Skeletal muscle satellite cell (primary cell): Measurements from ENCODE around the gene DSCAM.

Experiments
- H3K27me3 ChIP-seq: 2 replicates; pipeline ENCODE4 v1.7.0; 2013; ENCODE audit warnings: low read length; ENCODE audit not compliant: control insufficient read depth, insufficient read depth
- H3K36me3 ChIP-seq: 2 replicates; pipeline ENCODE4 v1.7.0; 2013; ENCODE audit warnings: mild to moderate bottlenecking, control low read depth, low read length; ENCODE audit not compliant: insufficient read depth
- H3K4me1 ChIP-seq: 2 replicates; pipeline ENCODE4 v1.7.0; 2013; ENCODE audit warnings: low read length; ENCODE audit not compliant: control insufficient read depth, insufficient read depth
- H3K4me2 ChIP-seq: 2 replicates; pipeline ENCODE4 v1.7.0; 2013; ENCODE audit warnings: mild to moderate bottlenecking, low read length
- H3K4me3 ChIP-seq: 2 replicates; pipeline ENCODE4 v1.7.0; 2013; ENCODE audit warnings: low read length
- H3K9ac ChIP-seq: 2 replicates; pipeline ENCODE4 v1.7.0; 2013; ENCODE audit warnings: mild to moderate bottlenecking, low read depth, low read length, moderate library complexity
- H3K9me3 ChIP-seq: replicated peaks from 2 replicates; pipeline ENCODE4 v1.7.0; 2013; ENCODE audit warnings: mild to moderate bottlenecking, control low read depth, low read length

Gene DSCAM

DNA sequence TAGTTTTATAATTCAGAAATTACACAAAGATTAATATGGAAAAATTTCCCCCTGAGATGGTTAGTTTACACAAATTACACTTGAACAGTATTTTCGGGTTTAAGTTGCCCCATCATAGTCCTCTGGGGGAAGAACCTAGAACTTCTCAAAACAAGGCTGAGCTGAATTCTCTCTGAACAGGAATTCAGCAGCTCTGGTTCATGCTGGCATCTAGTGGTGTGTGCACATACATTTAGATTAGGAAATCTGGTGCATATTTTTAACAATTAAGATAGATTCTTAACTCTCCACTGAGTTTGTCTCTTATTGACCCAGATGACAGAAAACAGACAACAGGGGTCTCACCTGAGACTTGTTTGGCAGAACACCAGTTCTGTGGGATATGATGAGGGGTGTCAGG is 410.7 kb downstream of the DSCAM start:
- H3K9ac ChIP-seq = no peak overlapping the region
- peaks cover 6% of the 10 kb centered on the region for H3K9me3 ChIP-seq
- no peak overlapping the region for H3K4me3 ChIP-seq
- no peaks in the 10 kb centered on the region for H3K27me3 ChIP-seq
- no peak overlapping the region for H3K4me2 ChIP-seq
- H3K36me3 ChIP-seq = no peaks in the 10 kb centered on the region
- H3K4me1 ChIP-seq = no peaks in the 10 kb centered on the region

DNA sequence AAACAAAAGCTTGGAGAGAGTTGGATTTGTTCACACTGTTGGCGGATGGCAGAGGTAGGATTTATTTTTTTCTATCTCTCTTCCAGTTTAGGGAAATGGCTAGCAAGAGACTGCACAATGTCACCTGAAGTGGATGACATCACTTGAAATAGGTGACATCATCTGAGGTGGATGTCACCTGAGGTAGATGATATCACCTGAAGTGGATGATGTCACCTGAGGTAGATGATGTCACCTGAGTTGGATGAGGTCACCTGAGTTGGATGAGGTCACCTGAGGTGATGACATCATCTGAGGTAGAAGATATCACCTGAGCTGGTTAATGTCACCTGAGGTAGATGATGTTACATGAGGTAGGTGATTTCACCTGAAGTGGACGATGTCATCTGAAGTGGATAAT is 413.4 kb downstream of the DSCAM start:
- Histone ChIP-seq H3K4me2 (no peak overlapping the region), H3K4me3 (no peak overlapping the region), H3K36me3 (no peaks in the 10 kb centered on the region), H3K9me3 (peaks cover 6% of the 10 kb centered on the region), H3K9ac (no peak overlapping the region), H3K4me1 (no peaks in the 10 kb centered on the region), H3K27me3 (no peaks in the 10 kb centered on the region)

DNA sequence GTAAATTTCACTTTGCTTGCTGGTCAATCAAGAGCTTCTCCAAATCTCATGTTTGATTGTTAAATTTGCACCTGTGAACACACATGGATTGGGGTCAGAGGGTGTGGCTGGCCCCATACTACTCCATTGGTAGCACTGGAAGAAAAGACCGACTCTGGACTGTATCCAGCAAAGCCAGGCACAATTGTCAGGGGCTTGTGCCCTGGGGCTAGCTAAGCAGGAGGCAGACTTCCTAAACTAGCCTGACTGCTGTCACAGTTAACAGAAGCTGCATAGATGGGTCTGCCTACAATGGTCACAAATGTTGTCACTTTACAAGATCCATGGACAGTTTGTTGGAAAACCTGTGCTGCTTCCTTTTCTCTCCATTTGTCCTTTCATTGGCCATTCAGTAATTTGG is 421.0 kb downstream of the DSCAM start:
- no peak overlapping the region for H3K4me2 ChIP-seq

DNA sequence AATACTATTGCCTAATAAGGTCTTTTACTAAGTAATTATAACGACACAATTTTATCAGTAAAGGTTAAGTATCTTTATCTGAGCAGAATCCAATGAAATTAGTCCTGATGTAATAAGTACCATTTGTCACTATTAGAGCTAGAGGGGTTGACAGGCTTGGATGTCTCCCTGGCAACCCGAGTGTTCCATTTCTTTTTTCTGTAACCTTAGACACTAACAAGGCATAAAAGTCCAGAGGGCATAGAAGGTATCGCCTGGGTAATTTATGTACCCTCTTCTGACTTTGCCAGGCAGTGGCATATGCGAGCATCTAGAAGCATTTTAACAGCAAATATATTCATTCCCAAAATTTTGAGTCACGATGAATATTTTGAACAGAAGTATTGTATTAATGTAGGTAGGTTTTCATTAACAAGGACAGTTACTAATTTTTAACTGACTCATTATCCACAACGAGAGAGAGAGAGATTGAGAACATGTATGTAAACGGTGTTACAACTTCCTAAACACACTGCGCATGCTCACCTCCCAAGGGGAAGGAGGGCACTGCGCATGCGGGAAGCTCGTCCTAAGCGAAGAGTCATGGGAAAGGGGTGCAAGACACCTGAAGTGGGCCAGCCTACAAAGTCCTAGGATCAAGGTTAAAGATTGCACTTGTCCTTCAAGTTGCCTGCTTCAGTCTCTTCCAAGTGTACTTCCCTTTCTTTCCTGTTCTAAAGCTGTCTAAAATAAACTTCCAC is 423.9 kb downstream of the DSCAM start:
- Histone ChIP-seq H3K4me1 (no peaks in the 10 kb centered on the region), H3K9me3 (peaks cover 29% of the 10 kb centered on the region), H3K27me3 (no peaks in the 10 kb centered on the region), H3K4me2 (no peak overlapping the region), H3K36me3 (no peaks in the 10 kb centered on the region), H3K4me3 (no peak overlapping the region), H3K9ac (no peak overlapping the region)

More for the DNA sequence above, 421.0 kb downstream of the DSCAM start:
- H3K9ac ChIP-seq = no peak overlapping the region
- H3K27me3 ChIP-seq = no peaks in the 10 kb centered on the region
- H3K36me3 ChIP-seq = no peaks in the 10 kb centered on the region
- H3K4me3 ChIP-seq = no peak overlapping the region
- H3K9me3 ChIP-seq = peaks cover 26% of the 10 kb centered on the region
- H3K4me1 ChIP-seq = no peaks in the 10 kb centered on the region

DNA sequence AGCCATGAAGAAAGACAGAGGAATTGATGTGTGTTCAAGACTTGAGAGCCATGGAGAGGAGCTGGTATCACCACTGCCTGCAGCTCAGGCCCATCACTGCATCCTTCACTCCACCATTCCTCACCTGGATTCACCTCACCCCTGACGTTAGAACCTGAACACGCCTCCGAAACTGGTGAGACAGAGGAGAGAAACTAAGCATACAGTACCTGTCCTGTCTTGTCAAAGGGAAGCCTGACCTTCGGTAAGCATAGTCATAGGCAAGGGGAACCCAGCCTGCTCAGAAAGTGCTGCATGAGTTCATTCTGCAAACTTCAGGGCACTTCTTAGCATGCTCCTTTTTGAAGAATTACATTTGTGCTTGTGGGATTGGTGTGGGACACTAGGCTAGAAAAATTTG is 425.8 kb downstream of the DSCAM start:
- no peaks in the 10 kb centered on the region for H3K4me1 ChIP-seq
- H3K9me3 ChIP-seq = peaks cover 16% of the 10 kb centered on the region
- H3K4me2 ChIP-seq = no peak overlapping the region
- no peak overlapping the region for H3K4me3 ChIP-seq
- no peaks in the 10 kb centered on the region for H3K36me3 ChIP-seq
- no peak overlapping the region for H3K9ac ChIP-seq
- H3K27me3 ChIP-seq = no peaks in the 10 kb centered on the region

DNA sequence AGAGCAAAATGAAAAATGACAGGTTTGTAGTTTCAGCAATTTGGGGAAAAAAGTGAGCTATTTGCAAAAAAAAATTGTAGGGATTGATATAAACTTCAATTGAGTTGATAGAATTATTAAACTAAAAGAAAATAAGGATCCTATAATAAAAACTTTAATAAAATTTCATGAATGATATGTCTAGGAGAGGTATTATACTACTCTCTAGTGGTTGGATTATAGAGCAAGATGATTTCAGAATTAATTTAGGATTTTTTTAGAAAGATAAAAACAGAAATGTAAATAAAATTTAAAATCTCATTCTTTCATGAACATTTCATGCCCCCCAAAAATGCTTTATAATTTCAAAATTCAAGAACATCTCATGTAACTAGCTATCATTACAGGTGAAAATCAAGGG is 430.4 kb downstream of the DSCAM start:
- no peak overlapping the region for H3K9ac ChIP-seq

DNA sequence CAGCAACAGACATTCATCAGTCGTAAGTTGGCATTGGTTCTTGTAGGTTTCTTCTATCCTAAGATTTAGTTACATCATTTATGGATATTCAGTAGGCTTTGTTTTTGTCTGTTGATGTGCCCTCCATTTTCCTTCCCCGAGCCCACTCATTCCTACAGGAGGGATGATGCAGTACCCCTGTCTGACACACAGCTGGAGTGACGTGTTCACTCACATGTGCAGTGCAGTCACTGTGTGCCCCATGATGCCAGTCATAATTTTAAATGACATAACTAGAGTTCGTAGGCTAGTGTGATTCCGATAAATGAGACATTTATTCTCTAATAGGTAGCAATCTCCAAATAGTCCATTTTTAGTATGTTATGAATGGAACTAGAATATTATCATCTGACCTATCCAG is 438.4 kb downstream of the DSCAM start:
- no peak overlapping the region for H3K9ac ChIP-seq
- no peaks in the 10 kb centered on the region for H3K4me1 ChIP-seq
- H3K9me3 ChIP-seq = peaks cover 16% of the 10 kb centered on the region
- H3K4me2 ChIP-seq = no peak overlapping the region
- H3K4me3 ChIP-seq = no peak overlapping the region
- no peaks in the 10 kb centered on the region for H3K36me3 ChIP-seq
- H3K27me3 ChIP-seq = no peaks in the 10 kb centered on the region

More for the DNA sequence above, 430.4 kb downstream of the DSCAM start:
- Histone ChIP-seq H3K27me3 (no peaks in the 10 kb centered on the region), H3K9me3 (peaks cover 6% of the 10 kb centered on the region), H3K4me2 (no peak overlapping the region), H3K4me3 (no peak overlapping the region), H3K4me1 (no peaks in the 10 kb centered on the region), H3K36me3 (no peaks in the 10 kb centered on the region)

DNA sequence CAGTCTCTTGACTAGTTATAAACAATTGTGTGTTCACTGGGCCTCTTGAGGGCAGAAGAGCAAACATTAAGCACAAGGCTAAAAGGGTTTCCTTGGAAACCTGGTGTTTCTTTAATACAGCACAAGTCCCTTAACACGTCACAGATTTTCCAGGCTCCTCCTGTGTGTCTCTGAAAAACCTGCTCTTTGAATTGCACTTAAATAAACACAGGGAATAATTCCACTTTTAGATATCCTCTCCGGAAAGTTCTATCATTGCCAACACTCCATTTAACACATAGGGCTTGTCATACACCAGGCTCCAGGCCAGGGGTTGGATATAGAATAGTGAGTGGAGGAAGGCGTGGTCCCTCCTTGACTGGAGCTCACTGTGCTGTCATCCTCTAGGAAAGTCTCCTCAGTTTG is 442.6 kb downstream of the DSCAM start:
- H3K9ac ChIP-seq = no peak overlapping the region
- H3K9me3 ChIP-seq = peaks cover 23% of the 10 kb centered on the region
- H3K4me3 ChIP-seq = no peak overlapping the region
- no peaks in the 10 kb centered on the region for H3K36me3 ChIP-seq
- H3K4me2 ChIP-seq = no peak overlapping the region
- H3K27me3 ChIP-seq = no peaks in the 10 kb centered on the region
- H3K4me1 ChIP-seq = no peaks in the 10 kb centered on the region

DNA sequence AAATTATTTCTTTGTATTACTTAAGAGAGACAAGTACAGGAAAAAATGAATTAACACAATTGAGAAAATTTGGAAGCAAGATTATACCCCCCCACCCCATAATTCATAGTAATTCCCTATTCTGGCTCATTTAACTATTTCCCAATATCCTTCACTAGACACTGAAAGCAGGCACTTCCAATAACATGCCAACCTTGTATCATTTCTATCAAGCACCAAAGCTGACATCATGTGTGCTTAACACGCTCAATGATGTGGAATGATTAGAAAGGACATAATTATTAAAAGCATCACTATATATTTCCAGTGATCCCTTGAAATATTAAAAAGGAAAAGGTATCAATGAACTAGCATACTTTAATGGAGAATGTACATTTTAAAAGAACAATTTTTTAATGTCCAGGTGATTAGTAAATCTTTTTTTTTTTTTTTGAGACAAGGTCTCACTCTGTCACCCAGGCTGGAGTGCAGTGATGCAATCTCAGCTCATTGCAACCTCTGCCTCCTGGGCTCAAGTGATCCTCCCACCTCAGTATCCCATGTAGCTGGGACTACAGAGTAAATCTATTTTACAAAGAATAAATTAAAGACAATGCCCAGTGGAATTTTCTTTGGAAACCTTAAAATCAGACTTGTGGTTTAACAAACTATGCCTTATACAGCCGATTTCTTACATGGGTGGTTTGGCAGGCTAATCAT is 443.9 kb downstream of the DSCAM start:
- no peaks in the 10 kb centered on the region for H3K36me3 ChIP-seq
- no peak overlapping the region for H3K4me2 ChIP-seq
- no peak overlapping the region for H3K9ac ChIP-seq
- H3K9me3 ChIP-seq = peaks cover 18% of the 10 kb centered on the region
- H3K4me1 ChIP-seq = no peaks in the 10 kb centered on the region
- H3K4me3 ChIP-seq = no peak overlapping the region
- H3K27me3 ChIP-seq = no peaks in the 10 kb centered on the region

DNA sequence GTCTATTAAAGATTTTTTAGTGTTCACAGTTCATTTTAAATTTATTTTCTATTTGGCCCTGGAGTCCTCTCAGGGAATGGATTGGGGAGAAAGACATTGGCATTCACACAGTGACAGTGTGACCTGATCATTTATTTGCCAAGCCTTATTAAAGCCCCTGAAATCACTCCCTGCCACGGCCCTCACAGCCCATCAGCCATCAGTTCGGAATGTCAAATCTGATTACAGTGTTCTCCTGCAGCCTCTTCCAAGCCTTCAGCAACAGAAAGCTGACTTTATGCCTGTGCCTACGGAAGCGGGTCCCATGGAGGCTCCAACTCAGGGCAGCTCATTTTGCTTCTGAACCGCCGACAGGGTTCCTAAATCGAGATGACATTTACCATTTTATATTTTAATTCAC is 451.2 kb downstream of the DSCAM start:
- Histone ChIP-seq H3K27me3 (no peaks in the 10 kb centered on the region), H3K9me3 (peaks cover 14% of the 10 kb centered on the region), H3K4me2 (no peak overlapping the region), H3K9ac (no peak overlapping the region), H3K36me3 (no peaks in the 10 kb centered on the region), H3K4me1 (no peaks in the 10 kb centered on the region), H3K4me3 (no peak overlapping the region)

DNA sequence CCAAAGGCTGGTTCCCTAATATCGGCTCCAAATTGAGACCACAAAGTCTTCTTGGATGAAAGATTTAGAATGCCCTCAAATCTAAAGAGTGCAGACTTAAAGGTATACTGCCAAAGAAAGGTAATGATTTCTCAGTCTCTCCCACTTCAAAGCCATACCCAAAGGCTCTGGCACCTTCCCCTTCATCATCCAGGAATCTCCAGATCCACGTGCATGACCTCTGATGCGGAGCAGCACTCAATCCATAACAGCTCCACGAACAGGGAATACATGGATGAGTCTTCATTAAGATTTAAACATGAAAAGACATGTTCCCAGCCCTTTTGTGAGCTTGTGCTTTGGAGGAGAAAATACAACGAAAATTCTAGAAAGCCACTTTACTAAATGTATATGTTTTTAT is 453.9 kb downstream of the DSCAM start:
- H3K27me3 ChIP-seq = no peaks in the 10 kb centered on the region
- H3K4me3 ChIP-seq = no peak overlapping the region
- H3K4me2 ChIP-seq = no peak overlapping the region
- no peak overlapping the region for H3K9ac ChIP-seq
- H3K9me3 ChIP-seq = peaks cover 4% of the 10 kb centered on the region
- H3K4me1 ChIP-seq = no peaks in the 10 kb centered on the region
- H3K36me3 ChIP-seq = no peaks in the 10 kb centered on the region

DNA sequence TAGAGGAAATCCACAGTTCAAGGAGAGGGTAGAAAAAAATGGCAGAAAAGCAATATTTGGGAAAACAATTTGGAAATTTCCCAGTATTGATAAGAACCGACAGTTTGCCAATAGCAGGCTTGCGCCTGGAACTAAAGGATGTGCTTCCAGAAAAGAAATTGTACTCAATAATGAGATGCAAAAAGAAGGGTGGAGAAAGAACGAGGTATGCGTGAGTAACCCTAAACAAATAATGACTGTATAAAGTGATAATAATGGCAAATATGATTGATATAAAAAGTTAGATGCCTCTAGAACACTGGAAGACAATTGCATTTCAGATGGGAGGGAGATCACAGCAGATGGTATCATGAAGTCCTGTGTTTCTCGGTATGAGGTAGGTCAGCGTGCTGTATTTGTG is 458.9 kb downstream of the DSCAM start:
- Histone ChIP-seq H3K9me3 (peaks cover 8% of the 10 kb centered on the region), H3K4me3 (no peak overlapping the region), H3K36me3 (no peaks in the 10 kb centered on the region)

More for the DNA sequence above, 458.9 kb downstream of the DSCAM start:
- Histone ChIP-seq H3K4me2 (no peak overlapping the region), H3K4me1 (no peaks in the 10 kb centered on the region), H3K27me3 (no peaks in the 10 kb centered on the region), H3K9ac (no peak overlapping the region)
